ENCODE results near the gene BMP7.

DNA sequence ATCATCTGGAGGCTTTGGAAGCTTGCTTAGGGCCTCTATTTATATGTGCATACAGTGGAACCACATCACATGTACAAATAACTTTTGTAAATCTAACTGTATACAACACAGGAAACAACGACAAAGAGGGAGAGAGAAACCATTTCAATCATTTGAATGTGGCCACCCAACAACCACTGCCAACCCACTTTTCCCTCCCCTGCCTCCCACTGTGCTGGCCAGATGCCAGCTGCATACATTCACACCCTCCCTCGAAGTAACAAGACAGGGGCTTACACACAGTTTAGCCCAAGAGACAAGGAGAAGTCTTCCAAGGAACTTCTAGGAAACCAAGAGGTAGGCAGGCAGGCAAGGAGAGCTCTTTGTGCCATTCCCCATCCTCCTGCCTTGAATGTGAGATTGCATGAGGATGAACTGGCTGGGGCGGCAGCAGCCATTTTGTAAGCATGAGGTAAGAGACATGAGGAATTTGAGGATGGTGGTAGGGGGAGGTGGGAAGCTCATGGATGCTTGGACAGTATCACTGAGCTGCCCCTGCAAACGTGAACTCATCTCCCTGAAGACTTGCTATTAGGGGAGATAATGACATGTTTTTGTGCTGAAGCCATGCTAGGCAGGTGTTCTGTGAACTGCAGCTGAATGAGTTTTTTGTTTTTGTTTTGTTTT is 18.2 kb downstream of the BMP7 start:
- TF ChIP-seq, protein P1, sequence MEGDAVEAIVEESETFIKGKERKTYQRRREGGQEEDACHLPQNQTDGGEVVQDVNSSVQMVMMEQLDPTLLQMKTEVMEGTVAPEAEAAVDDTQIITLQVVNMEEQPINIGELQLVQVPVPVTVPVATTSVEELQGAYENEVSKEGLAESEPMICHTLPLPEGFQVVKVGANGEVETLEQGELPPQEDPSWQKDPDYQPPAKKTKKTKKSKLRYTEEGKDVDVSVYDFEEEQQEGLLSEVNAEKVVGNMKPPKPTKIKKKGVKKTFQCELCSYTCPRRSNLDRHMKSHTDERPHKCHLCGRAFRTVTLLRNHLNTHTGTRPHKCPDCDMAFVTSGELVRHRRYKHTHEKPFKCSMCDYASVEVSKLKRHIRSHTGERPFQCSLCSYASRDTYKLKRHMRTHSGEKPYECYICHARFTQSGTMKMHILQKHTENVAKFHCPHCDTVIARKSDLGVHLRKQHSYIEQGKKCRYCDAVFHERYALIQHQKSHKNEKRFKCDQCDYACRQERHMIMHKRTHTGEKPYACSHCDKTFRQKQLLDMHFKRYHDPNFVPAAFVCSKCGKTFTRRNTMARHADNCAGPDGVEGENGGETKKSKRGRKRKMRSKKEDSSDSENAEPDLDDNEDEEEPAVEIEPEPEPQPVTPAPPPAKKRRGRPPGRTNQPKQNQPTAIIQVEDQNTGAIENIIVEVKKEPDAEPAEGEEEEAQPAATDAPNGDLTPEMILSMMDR (IDR thresholded peaks at IDR 0.05): no peak
- no peak for TF ChIP-seq POLR2A (IDR thresholded peaks at IDR 0.05)

Measured in uterus (tissue), 2 donors.